ENCODE data around the gene DAB2IP.

The DAB2IP gene

GRCh38 chr9:121769939-121770338 is 118.5 kb downstream of the DAB2IP start:
- Histone ChIP-seq H3K27ac (ENCODE audit: low read length) (no peak overlapping the region), H3K4me1 (ENCODE audit: control insufficient read depth, insufficient read depth, low read length) (no peaks in the 10 kb centered on the region; the same call in 1 of the 2 replicates), H3K9me3 (ENCODE audit: control insufficient read depth, insufficient read depth, low read length) (no peaks in the 10 kb centered on the region), H3K4me3 (ENCODE audit: low read length) (no peak overlapping the region), H3K27me3 (ENCODE audit: control insufficient read depth, insufficient read depth, low read length) (no peaks in the 10 kb centered on the region), H3K36me3 (ENCODE audit: control insufficient read depth, insufficient read depth, low read length) (peaks cover 36% of the 10 kb centered on the region)
- DNase-seq (ENCODE audit: low read depth, low spot score): no peak
- no CpG with 5 or more reads among the region's 4 CpGs for WGBS (ENCODE audit: insufficient coverage, insufficient read length)

DNA sequence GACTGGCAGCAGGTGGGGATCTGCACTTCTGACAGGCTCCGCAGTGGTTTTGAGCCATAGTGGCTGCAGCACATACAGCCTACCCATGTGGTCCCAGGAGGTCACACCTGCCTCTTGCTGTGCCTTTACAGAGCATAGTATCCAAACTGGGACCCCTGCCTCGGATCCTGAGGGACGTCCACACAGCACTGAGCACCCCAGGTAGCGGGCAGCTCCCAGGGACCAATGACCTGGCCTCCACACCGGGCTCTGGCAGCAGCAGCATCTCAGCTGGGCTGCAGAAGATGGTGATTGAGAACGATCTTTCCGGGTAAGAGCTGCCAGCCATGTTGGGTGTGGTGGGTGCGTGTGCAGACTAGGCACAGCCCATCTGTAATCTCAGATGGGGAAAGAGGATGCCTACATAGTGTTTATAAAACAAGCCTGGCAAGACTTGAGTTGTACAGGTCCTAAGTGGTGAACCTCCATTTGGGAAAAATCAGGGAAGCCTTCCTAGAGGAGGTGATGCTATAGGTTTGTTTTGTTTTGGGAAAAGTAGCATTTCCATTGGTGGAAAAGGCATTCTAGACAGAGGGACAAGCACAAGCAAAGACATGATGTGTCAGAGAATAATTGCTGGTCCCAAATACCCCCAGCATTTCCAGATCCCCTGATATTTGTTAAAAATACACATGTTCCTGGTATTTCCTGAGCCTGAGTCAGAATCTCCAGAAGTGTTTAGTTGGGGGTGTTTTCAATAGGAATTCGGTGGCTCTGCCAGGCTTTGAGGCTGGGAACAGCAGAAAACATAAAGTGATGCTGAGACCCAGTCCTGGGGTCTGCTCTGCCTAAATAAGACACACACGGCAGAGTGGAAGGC is 119.2 kb downstream of the DAB2IP start:
- no peaks in the 10 kb centered on the region; the same call in 1 of the 2 replicates for H3K4me1 ChIP-seq (ENCODE audit: control insufficient read depth, insufficient read depth, low read length)
- no peak overlapping the region for H3K4me3 ChIP-seq (ENCODE audit: low read length)
- H3K9me3 ChIP-seq (ENCODE audit: control insufficient read depth, insufficient read depth, low read length): no peaks in the 10 kb centered on the region
- no CpG with 5 or more reads among the region's 10 CpGs for WGBS (ENCODE audit: insufficient coverage, insufficient read length)
- no peak for DNase-seq (ENCODE audit: low read depth, low spot score)
- H3K36me3 ChIP-seq (ENCODE audit: control insufficient read depth, insufficient read depth, low read length): peaks cover 37% of the 10 kb centered on the region
- H3K27ac ChIP-seq (ENCODE audit: low read length): no peak overlapping the region
- H3K27me3 ChIP-seq (ENCODE audit: control insufficient read depth, insufficient read depth, low read length): no peaks in the 10 kb centered on the region

- Histone ChIP-seq H3K9me3 (ENCODE audit: control insufficient read depth, insufficient read depth, low read length) (no peaks in the 10 kb centered on the region), H3K27me3 (ENCODE audit: control insufficient read depth, insufficient read depth, low read length) (no peaks in the 10 kb centered on the region), H3K4me1 (ENCODE audit: control insufficient read depth, insufficient read depth, low read length) (no peaks in the 10 kb centered on the region; the same call in 1 of the 2 replicates), H3K27ac (ENCODE audit: low read length) (no peak overlapping the region), H3K4me3 (ENCODE audit: low read length) (no peak overlapping the region), H3K36me3 (ENCODE audit: control insufficient read depth, insufficient read depth, low read length) (peaks cover 38% of the 10 kb centered on the region)
- DNase-seq (ENCODE audit: low read depth, low spot score): no peak
- no CpG with 5 or more reads among the region's 5 CpGs for WGBS (ENCODE audit: insufficient coverage, insufficient read length)
Observed at GRCh38 chr9:121771418-121771817, 120.0 kb downstream of the DAB2IP start.

DNA sequence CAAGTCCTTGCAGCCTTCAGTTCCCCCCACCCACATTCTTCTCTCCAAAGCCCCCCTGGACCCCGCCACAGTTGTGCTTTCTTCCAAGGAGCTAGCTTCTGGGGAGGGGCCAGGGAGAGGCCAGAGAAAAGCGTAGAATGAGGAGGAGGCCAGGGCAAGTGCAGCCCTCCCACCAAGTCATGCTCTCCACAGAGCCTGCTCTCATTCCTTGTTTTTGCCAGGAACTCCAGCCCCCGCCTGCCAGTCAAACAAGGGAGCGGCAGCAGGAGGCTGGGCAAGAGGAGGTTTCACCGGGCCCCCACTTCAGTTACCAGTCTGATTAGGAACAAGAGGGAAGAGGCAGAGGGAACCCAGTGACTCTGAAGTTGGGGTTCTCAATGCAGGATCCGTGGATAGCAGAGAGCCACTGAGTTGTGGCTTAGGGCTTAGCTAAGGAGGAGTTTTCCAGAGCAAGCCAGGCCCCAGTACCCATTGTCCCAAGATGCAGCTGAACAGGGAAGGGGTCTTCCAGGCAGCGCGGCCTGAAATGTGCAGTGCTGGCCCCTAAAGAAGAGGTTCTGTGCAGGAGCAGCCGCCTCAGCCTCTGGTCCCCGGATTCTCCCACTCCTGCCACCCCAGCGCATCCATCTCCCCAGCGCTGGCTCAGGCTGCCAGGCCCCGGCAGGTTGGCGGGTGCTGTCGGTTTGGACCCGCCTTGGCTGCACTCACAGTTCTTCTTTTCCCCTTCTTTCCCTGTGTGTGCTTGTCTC is 120.6 kb downstream of the DAB2IP start:
- Histone ChIP-seq H3K4me3 (ENCODE audit: low read length) (no peak overlapping the region), H3K27me3 (ENCODE audit: control insufficient read depth, insufficient read depth, low read length) (no peaks in the 10 kb centered on the region), H3K9me3 (ENCODE audit: control insufficient read depth, insufficient read depth, low read length) (no peaks in the 10 kb centered on the region), H3K4me1 (ENCODE audit: control insufficient read depth, insufficient read depth, low read length) (no peaks in the 10 kb centered on the region; the same call in 1 of the 2 replicates), H3K36me3 (ENCODE audit: control insufficient read depth, insufficient read depth, low read length) (peaks cover 36% of the 10 kb centered on the region), H3K27ac (ENCODE audit: low read length) (no peak overlapping the region)
- DNase-seq (ENCODE audit: low read depth, low spot score): no peak
- no CpG with 5 or more reads among the region's 16 CpGs for WGBS (ENCODE audit: insufficient coverage, insufficient read length)

GRCh38 chr9:121772600-121773285 is 121.3 kb downstream of the DAB2IP start:
- H3K4me1 ChIP-seq (ENCODE audit: control insufficient read depth, insufficient read depth, low read length): no peaks in the 10 kb centered on the region; the same call in 1 of the 2 replicates
- WGBS (ENCODE audit: insufficient coverage, insufficient read length): no CpG with 5 or more reads among the region's 45 CpGs

GRCh38 chr9:121773286-121773953 is 122.0 kb downstream of the DAB2IP start:
- H3K9me3 ChIP-seq (ENCODE audit: control insufficient read depth, insufficient read depth, low read length): no peaks in the 10 kb centered on the region
- H3K27me3 ChIP-seq (ENCODE audit: control insufficient read depth, insufficient read depth, low read length): no peaks in the 10 kb centered on the region
- no peak overlapping the region for H3K4me3 ChIP-seq (ENCODE audit: low read length)
- no peak overlapping the region for H3K27ac ChIP-seq (ENCODE audit: low read length)
- no peak for DNase-seq (ENCODE audit: low read depth, low spot score)
- no CpG with 5 or more reads among the region's 18 CpGs for WGBS (ENCODE audit: insufficient coverage, insufficient read length)
- H3K4me1 ChIP-seq (ENCODE audit: control insufficient read depth, insufficient read depth, low read length): no peaks in the 10 kb centered on the region; the same call in 1 of the 2 replicates
- H3K36me3 ChIP-seq (ENCODE audit: control insufficient read depth, insufficient read depth, low read length): peaks cover 33% of the 10 kb centered on the region

More at GRCh38 chr9:121772600-121773285, 121.3 kb downstream of the DAB2IP start:
- peaks cover 36% of the 10 kb centered on the region for H3K36me3 ChIP-seq (ENCODE audit: control insufficient read depth, insufficient read depth, low read length)
- H3K27ac ChIP-seq (ENCODE audit: low read length): no peak overlapping the region
- no peak overlapping the region for H3K4me3 ChIP-seq (ENCODE audit: low read length)
- DNase-seq (ENCODE audit: low read depth, low spot score): no peak
- H3K27me3 ChIP-seq (ENCODE audit: control insufficient read depth, insufficient read depth, low read length): no peaks in the 10 kb centered on the region
- H3K9me3 ChIP-seq (ENCODE audit: control insufficient read depth, insufficient read depth, low read length): no peaks in the 10 kb centered on the region

DNA sequence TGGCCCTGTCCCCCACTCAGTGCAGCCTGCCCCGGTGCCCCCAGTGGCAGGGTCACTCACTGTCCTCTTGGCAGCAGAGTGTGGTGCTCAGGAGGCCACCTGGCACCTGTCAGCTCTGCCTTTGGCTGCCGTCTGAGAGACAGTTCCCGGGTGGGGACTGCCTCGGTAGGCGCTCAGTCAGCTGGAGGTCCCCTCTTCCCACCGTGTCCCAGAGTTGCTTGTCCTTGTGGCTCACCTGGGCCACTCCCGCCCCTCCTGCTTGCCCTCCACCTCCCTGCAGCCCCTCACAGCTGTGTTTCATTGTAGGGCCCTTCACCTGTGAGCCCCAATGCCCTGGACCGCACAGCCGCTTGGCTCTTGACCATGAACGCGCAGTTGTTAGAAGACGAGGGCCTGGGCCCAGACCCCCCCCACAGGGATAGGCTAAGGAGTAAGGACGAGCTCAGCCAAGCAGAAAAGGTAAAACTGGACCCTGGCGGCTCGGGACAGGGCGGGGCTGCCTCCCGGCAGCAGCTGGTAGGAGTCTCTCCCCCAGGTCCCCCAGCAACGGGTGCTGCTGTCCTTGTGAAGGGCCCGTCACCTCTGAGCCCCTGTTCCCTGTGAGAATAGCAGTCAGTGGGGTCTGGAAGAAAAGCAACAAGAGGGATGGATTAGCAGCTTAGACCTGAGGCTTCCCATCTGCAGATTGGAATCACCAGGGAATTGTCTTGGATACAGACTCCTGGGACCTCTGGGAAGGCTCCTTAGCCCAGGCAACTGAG is 122.7 kb downstream of the DAB2IP start:
- no peak for DNase-seq (ENCODE audit: low read depth, low spot score)
- H3K27me3 ChIP-seq (ENCODE audit: control insufficient read depth, insufficient read depth, low read length): no peaks in the 10 kb centered on the region
- H3K9me3 ChIP-seq (ENCODE audit: control insufficient read depth, insufficient read depth, low read length): no peaks in the 10 kb centered on the region
- H3K4me1 ChIP-seq (ENCODE audit: control insufficient read depth, insufficient read depth, low read length): no peaks in the 10 kb centered on the region; the same call in 1 of the 2 replicates
- H3K4me3 ChIP-seq (ENCODE audit: low read length): no peak overlapping the region
- H3K36me3 ChIP-seq (ENCODE audit: control insufficient read depth, insufficient read depth, low read length): peaks cover 30% of the 10 kb centered on the region
- no CpG with 5 or more reads among the region's 19 CpGs for WGBS (ENCODE audit: insufficient coverage, insufficient read length)
- H3K27ac ChIP-seq (ENCODE audit: low read length): no peak overlapping the region

DNA sequence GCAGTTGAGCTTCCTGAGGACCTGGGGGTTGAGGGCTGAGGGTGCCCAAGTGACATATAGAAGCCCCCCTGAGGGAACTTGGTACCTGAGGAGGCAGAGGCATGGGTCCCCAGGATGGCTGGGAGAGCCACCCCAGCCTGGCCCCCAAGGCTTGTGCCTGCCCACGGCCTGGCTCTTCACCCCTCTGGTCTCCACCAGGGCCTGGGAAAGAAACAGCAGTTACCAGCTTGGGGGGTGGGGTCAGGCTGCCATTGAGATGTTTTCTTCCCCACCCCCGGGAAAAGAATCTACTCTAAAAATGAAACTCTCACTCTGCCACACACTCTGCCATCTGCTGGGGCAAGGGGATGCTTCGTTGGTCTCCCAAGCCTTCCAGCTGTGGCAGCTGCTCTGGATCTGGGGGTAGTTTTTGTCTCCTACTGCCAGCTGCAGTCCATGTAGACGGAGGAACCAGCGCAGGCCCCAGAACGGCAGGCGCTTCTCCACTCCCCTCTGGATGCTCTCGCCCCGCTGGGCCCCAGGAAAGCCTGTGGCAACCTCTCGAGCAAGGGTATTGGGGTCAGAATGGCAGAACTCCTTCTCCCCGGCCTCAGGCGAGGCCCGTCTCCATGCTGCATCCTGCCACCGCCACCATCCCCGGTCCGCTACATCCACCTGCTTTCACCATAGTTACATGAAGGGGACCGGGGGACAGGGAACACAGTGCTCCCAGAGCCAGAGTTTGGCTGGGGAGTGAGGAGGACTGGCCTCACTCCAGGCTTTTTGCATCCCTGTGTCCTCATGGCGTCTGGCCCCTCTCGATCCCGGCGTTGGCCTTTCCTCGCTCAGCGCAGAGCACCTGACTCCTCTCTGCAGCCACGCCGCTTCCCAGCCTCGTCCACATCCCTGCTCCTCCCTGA is 123.5 kb downstream of the DAB2IP start:
- Histone ChIP-seq H3K36me3 (ENCODE audit: control insufficient read depth, insufficient read depth, low read length) (peaks cover 28% of the 10 kb centered on the region), H3K27ac (ENCODE audit: low read length) (no peak overlapping the region), H3K27me3 (ENCODE audit: control insufficient read depth, insufficient read depth, low read length) (no peaks in the 10 kb centered on the region), H3K4me3 (ENCODE audit: low read length) (no peak overlapping the region), H3K4me1 (ENCODE audit: control insufficient read depth, insufficient read depth, low read length) (no peaks in the 10 kb centered on the region; the same call in 1 of the 2 replicates), H3K9me3 (ENCODE audit: control insufficient read depth, insufficient read depth, low read length) (no peaks in the 10 kb centered on the region)
- DNase-seq (ENCODE audit: low read depth, low spot score): no peak
- no CpG with 5 or more reads among the region's 26 CpGs for WGBS (ENCODE audit: insufficient coverage, insufficient read length)
